Ishikawa (cell line): ENCODE results near the gene ABL1.

Experiments used
- CEBPB ChIP-seq: IDR thresholded peaks from 2 replicates; pipeline ENCODE4 v1.6.1; 2012
- CREB1 ChIP-seq: IDR thresholded peaks from 2 replicates; pipeline ENCODE4 v1.6.1; 2012; ENCODE audit warnings: low read depth
- EP300 ChIP-seq: IDR thresholded peaks from 2 replicates; pipeline ENCODE4 v1.6.1; 2012; ENCODE audit warnings: borderline replicate concordance

DNA sequence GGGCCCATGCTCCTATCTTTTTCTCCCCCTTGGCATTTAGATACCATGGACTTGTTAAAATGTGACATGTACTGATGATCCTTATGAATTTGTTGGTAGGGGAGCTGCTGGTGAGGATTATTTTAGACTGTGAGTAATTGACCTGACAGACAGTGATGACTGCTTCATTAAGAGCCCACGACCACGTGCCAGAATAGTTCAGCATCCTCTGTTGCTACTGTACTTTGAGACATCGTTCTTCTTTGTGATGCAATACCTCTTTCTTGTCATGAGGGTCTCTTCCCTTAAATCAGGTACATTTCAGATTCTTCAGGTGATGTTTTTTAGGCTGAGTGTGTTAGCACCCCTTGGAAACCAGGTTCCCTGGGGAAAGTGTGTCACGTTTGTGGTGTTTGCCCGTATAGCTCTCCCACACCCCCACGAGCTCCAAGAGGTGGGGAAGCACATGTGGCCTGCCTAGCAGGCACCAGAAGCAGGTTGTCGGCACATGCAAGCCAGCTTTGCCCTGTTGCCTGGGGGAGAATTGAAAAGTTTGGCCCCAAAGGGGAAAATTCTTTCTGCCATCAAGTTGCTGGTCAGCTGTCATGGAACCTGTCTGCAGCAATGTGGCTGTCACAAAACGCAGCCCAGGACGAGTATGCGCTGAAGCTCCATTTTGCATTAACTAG lies 36.5 kb downstream of the ABL1 start:
- TF ChIP-seq EP300 (no peak), CEBPB (no peak), CREB1 (no peak)
